Measurements from ENCODE around the gene SLC13A1. TPM values are rescaled to one million over a fixed set of nuclear protein-coding genes. Genes with fewer than 3 reads are reported as not detected.

The SLC13A1 gene
- total and polyA plus RNA-seq, 12 donors: not detected

DNA sequence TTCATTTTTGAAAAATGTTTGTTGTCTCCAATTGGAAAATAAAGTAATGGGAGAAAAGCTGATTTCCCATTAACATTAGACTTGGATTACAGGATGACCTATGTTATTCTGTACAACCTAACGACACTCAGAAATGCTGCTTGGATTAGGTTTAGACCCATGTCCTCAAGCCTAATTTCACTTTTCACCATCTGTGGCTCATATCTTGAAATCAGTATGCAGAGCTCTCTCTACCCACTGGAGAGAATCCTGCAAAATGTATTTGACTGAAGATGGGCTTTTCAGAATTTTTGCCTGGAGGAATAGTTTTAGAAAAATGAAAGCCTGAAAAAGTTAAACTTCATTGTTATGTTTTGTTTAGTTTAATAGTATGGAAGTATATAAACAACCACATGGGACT is 63.8 kb downstream of the SLC13A1 start:
- no peak for DNase-seq
- no peaks in the 10 kb centered on the region for H3K27me3 ChIP-seq
- H3K36me3 ChIP-seq (replicated peaks in 1 of 2): no peaks in the 10 kb centered on the region
- 74 to 91% (median 79%) methylated on average over 1 of the region's 1 CpG for WGBS, 4 donors
- H3K27ac ChIP-seq: no peak overlapping the region
- TF ChIP-seq, protein P1, sequence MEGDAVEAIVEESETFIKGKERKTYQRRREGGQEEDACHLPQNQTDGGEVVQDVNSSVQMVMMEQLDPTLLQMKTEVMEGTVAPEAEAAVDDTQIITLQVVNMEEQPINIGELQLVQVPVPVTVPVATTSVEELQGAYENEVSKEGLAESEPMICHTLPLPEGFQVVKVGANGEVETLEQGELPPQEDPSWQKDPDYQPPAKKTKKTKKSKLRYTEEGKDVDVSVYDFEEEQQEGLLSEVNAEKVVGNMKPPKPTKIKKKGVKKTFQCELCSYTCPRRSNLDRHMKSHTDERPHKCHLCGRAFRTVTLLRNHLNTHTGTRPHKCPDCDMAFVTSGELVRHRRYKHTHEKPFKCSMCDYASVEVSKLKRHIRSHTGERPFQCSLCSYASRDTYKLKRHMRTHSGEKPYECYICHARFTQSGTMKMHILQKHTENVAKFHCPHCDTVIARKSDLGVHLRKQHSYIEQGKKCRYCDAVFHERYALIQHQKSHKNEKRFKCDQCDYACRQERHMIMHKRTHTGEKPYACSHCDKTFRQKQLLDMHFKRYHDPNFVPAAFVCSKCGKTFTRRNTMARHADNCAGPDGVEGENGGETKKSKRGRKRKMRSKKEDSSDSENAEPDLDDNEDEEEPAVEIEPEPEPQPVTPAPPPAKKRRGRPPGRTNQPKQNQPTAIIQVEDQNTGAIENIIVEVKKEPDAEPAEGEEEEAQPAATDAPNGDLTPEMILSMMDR (IDR thresholded peaks at IDR 0.05): no peak
- no peak for TF ChIP-seq POLR2A (IDR thresholded peaks at IDR 0.05)
- no peaks in the 10 kb centered on the region for H3K9me3 ChIP-seq (replicated peaks in 1 of 3)
- no peak overlapping the region for H3K4me3 ChIP-seq
- intact Hi-C loops (cut with DNase I): no loop called here
- no peaks in the 10 kb centered on the region for H3K4me1 ChIP-seq (replicated peaks in 1 of 2)

- Histone ChIP-seq H3K27me3 (no peaks in the 10 kb centered on the region), H3K27ac (no peak overlapping the region), H3K9me3 (replicated peaks in 1 of 3) (no peaks in the 10 kb centered on the region), H3K4me1 (replicated peaks in 1 of 2) (no peaks in the 10 kb centered on the region), H3K36me3 (replicated peaks in 1 of 2) (no peaks in the 10 kb centered on the region), H3K4me3 (no peak overlapping the region)
- TF ChIP-seq POLR2A (IDR thresholded peaks at IDR 0.05): no peak
- TF ChIP-seq, protein P1 (IDR thresholded peaks at IDR 0.05): no peak
- intact Hi-C loops (cut with DNase I): no loop called here
- no peak for DNase-seq
- WGBS, 4 donors: 83 to 87% (median 84%) methylated on average over 5 of the region's 5 CpGs
These were observed 65.8 kb downstream of the SLC13A1 start for GRCh38 chr7:123133924-123134323.

DNA sequence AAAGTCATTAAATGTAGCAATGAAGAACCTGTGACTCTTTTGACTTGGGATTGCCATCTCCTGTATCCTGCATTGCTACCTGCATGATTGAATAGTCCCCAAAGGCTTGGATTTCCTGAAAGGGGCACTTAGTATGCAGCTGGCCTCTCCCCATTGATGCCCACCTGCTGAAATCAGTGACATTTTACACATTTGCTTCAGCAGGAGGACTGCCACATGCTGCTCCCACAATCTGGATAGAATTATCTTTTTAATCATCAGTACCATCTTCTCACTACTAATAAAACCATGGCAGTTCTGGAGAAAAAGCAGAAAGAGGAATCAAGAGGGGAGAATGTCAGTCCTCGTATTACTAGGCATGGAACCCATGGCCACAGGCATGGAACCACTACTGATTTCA is 67.8 kb downstream of the SLC13A1 start:
- WGBS, 4 donors: 78 to 85% (median 79%) methylated on average over 1 of the region's 1 CpG
- no peak overlapping the region for H3K4me3 ChIP-seq
- no peak overlapping the region for H3K27ac ChIP-seq
- no peaks in the 10 kb centered on the region for H3K4me1 ChIP-seq (replicated peaks in 1 of 2)
- H3K36me3 ChIP-seq (replicated peaks in 1 of 2): no peaks in the 10 kb centered on the region
- DNase-seq: no peak
- no peak for TF ChIP-seq POLR2A (IDR thresholded peaks at IDR 0.05)
- TF ChIP-seq, protein P1 (IDR thresholded peaks at IDR 0.05): no peak
- H3K9me3 ChIP-seq (replicated peaks in 1 of 3): no peaks in the 10 kb centered on the region
- H3K27me3 ChIP-seq: no peaks in the 10 kb centered on the region
- intact Hi-C loops (cut with DNase I): no loop called here

GRCh38 chr7:123131556-123131955 is 68.2 kb downstream of the SLC13A1 start:
- intact Hi-C loops (cut with DNase I): no loop called here
- no peak overlapping the region for H3K4me3 ChIP-seq
- 27 to 56% (median 48%) methylated on average over 2 of the region's 2 CpGs for WGBS, 4 donors
- no peaks in the 10 kb centered on the region for H3K9me3 ChIP-seq (replicated peaks in 1 of 3)
- no peaks in the 10 kb centered on the region for H3K4me1 ChIP-seq (replicated peaks in 1 of 2)
- DNase-seq: no peak
- TF ChIP-seq, protein P1 (IDR thresholded peaks at IDR 0.05): no peak
- no peaks in the 10 kb centered on the region for H3K36me3 ChIP-seq (replicated peaks in 1 of 2)
- no peaks in the 10 kb centered on the region for H3K27me3 ChIP-seq
- no peak overlapping the region for H3K27ac ChIP-seq

Measured in adrenal gland (tissue), 12 donors.